Measurements from ENCODE around the gene GTF2F2. TPM values are rescaled to one million over a fixed set of nuclear protein-coding genes. Genes with fewer than 3 reads are reported as not detected.
"Not testable (repeated sequence)": the region's sequence is repeated elsewhere in the genome, so short reads cannot be mapped to it uniquely, and the experiment has no call there.

Gene GTF2F2
- total RNA-seq, 2 experiments from 2014 or later: 18.8 to 19.6 TPM

- DNase-seq; H3K4me3 Mint-ChIP-seq; POLR2A ChIA-PET; H3K9me3 Mint-ChIP-seq (ENCODE audit: insufficient read depth); ATAC-seq; CTCF ChIA-PET; H3K27me3 Mint-ChIP-seq (ENCODE audit: low read depth); H3K4me1 Mint-ChIP-seq (ENCODE audit: low read depth); H3K27ac Mint-ChIP-seq: not testable (repeated sequence)
- H3K36me3 Mint-ChIP-seq (ENCODE audit: low read depth): peaks cover 12% of the 10 kb centered on the region
Observed at GRCh38 chr13:45189077-45189476, 68.8 kb downstream of the GTF2F2 start.

- DNase-seq; ATAC-seq; H3K27me3 Mint-ChIP-seq (ENCODE audit: low read depth); H3K9me3 Mint-ChIP-seq (ENCODE audit: insufficient read depth); H3K4me1 Mint-ChIP-seq (ENCODE audit: low read depth); CTCF ChIA-PET; H3K4me3 Mint-ChIP-seq; H3K27ac Mint-ChIP-seq; POLR2A ChIA-PET: not testable (repeated sequence)
- peaks cover 11% of the 10 kb centered on the region for H3K36me3 Mint-ChIP-seq (ENCODE audit: low read depth)
Observed at GRCh38 chr13:45189511-45189910, 69.2 kb downstream of the GTF2F2 start.

GRCh38 chr13:45191874-45192273, 71.6 kb downstream of the GTF2F2 start:
- Mint-ChIP-seq H3K36me3 (ENCODE audit: low read depth) (peaks cover 11% of the 10 kb centered on the region), H3K4me3 (no peak overlapping the region), H3K4me1 (ENCODE audit: low read depth) (peaks cover 8% of the 10 kb centered on the region), H3K9me3 (ENCODE audit: insufficient read depth) (no peaks in the 10 kb centered on the region), H3K27me3 (ENCODE audit: low read depth) (no peaks in the 10 kb centered on the region), H3K27ac (no peak overlapping the region)
- ChIA-PET CTCF (interaction anchor here (1.9 kb wide), 1 partner anchor 12 kb away, joined by 3 read pairs; no protein-coding TSS in a partner anchor), POLR2A (no interaction called here)
- DNase-seq (no peak), ATAC-seq (no peak)

GRCh38 chr13:45194081-45194939, 74.0 kb downstream of the GTF2F2 start:
- no peak overlapping the region for H3K4me3 Mint-ChIP-seq
- ATAC-seq: no peak
- H3K27me3 Mint-ChIP-seq (ENCODE audit: low read depth): no peaks in the 10 kb centered on the region
- ChIA-PET CTCF (no interaction called here), POLR2A (no interaction called here)
- peaks cover 9% of the 10 kb centered on the region for H3K4me1 Mint-ChIP-seq (ENCODE audit: low read depth)
- DNase-seq: no peak
- peaks cover 2% of the 10 kb centered on the region for H3K36me3 Mint-ChIP-seq (ENCODE audit: low read depth)
- H3K27ac Mint-ChIP-seq: no peak overlapping the region
- H3K9me3 Mint-ChIP-seq (ENCODE audit: insufficient read depth): no peaks in the 10 kb centered on the region

GRCh38 chr13:45195421-45195820, 75.1 kb downstream of the GTF2F2 start:
- Mint-ChIP-seq H3K4me1 (ENCODE audit: low read depth) (peaks cover 11% of the 10 kb centered on the region), H3K4me3 (no peak overlapping the region), H3K27ac (no peak overlapping the region), H3K9me3 (ENCODE audit: insufficient read depth) (no peaks in the 10 kb centered on the region), H3K36me3 (ENCODE audit: low read depth) (peaks cover 2% of the 10 kb centered on the region), H3K27me3 (ENCODE audit: low read depth) (no peaks in the 10 kb centered on the region)
- ATAC-seq (no peak), DNase-seq (no peak)
- ChIA-PET CTCF (no interaction called here), POLR2A (no interaction called here)

- Mint-ChIP-seq H3K27me3 (ENCODE audit: low read depth) (no peaks in the 10 kb centered on the region), H3K36me3 (ENCODE audit: low read depth) (peaks cover 2% of the 10 kb centered on the region), H3K4me1 (ENCODE audit: low read depth) (peaks cover 11% of the 10 kb centered on the region), H3K27ac (no peak overlapping the region), H3K9me3 (ENCODE audit: insufficient read depth) (no peaks in the 10 kb centered on the region), H3K4me3 (no peak overlapping the region)
- DNase-seq (no peak), ATAC-seq (no peak)
- POLR2A ChIA-PET: no interaction called here
- CTCF ChIA-PET: interaction anchor here (0.8 kb wide), 1 partner anchor 9 kb away, joined by 3 read pairs; no protein-coding TSS in a partner anchor
Observed at GRCh38 chr13:45196096-45196495, 75.8 kb downstream of the GTF2F2 start.

GRCh38 chr13:45196622-45197021, 76.3 kb downstream of the GTF2F2 start:
- H3K9me3 Mint-ChIP-seq (ENCODE audit: insufficient read depth): no peaks in the 10 kb centered on the region
- CTCF ChIA-PET: interaction anchor here (0.8 kb wide), 1 partner anchor 9 kb away, joined by 3 read pairs; no protein-coding TSS in a partner anchor
- no peaks in the 10 kb centered on the region for H3K27me3 Mint-ChIP-seq (ENCODE audit: low read depth)
- peaks cover 3% of the 10 kb centered on the region for H3K36me3 Mint-ChIP-seq (ENCODE audit: low read depth)
- H3K27ac Mint-ChIP-seq: no peak overlapping the region
- POLR2A ChIA-PET: no interaction called here
- ATAC-seq (no peak), DNase-seq (no peak)
- peaks cover 11% of the 10 kb centered on the region for H3K4me1 Mint-ChIP-seq (ENCODE audit: low read depth)
- H3K4me3 Mint-ChIP-seq: no peak overlapping the region

GRCh38 chr13:45198041-45198440, 77.7 kb downstream of the GTF2F2 start:
- ATAC-seq: no peak
- H3K4me3 Mint-ChIP-seq: no peak overlapping the region
- ChIA-PET CTCF (no interaction called here), POLR2A (no interaction called here)
- no peak overlapping the region for H3K27ac Mint-ChIP-seq
- H3K36me3 Mint-ChIP-seq (ENCODE audit: low read depth): peaks cover 3% of the 10 kb centered on the region
- no peaks in the 10 kb centered on the region for H3K9me3 Mint-ChIP-seq (ENCODE audit: insufficient read depth)
- peaks cover 11% of the 10 kb centered on the region for H3K4me1 Mint-ChIP-seq (ENCODE audit: low read depth)
- DNase-seq: no peak
- no peaks in the 10 kb centered on the region for H3K27me3 Mint-ChIP-seq (ENCODE audit: low read depth)

GRCh38 chr13:45198924-45199323, 78.6 kb downstream of the GTF2F2 start:
- Mint-ChIP-seq H3K9me3 (ENCODE audit: insufficient read depth) (no peaks in the 10 kb centered on the region), H3K36me3 (ENCODE audit: low read depth) (peaks cover 5% of the 10 kb centered on the region), H3K4me3 (no peak overlapping the region), H3K27ac (no peak overlapping the region), H3K4me1 (ENCODE audit: low read depth) (peaks cover 11% of the 10 kb centered on the region), H3K27me3 (ENCODE audit: low read depth) (no peaks in the 10 kb centered on the region)
- DNase-seq: no peak
- no peak for ATAC-seq
- POLR2A ChIA-PET: no interaction called here
- CTCF ChIA-PET: interaction anchor here (0.6 kb wide), 1 partner anchor 152 kb away, joined by 3 read pairs; no protein-coding TSS in a partner anchor

- no peak for ATAC-seq
- Mint-ChIP-seq H3K4me3 (no peak overlapping the region), H3K36me3 (ENCODE audit: low read depth) (peaks cover 5% of the 10 kb centered on the region), H3K27me3 (ENCODE audit: low read depth) (no peaks in the 10 kb centered on the region), H3K4me1 (ENCODE audit: low read depth) (peaks cover 11% of the 10 kb centered on the region), H3K9me3 (ENCODE audit: insufficient read depth) (no peaks in the 10 kb centered on the region), H3K27ac (peak overlapping the region; percentile 16)
- ChIA-PET POLR2A (no interaction called here), CTCF (interaction anchor here (0.6 kb wide), 1 partner anchor 153 kb away, joined by 3 read pairs; no protein-coding TSS in a partner anchor)
- DNase-seq: no peak
Observed at GRCh38 chr13:45199711-45200110, 79.4 kb downstream of the GTF2F2 start.

GRCh38 chr13:45200701-45201232, 80.5 kb downstream of the GTF2F2 start, which contains the start of gene KCTD4:
TSS of gene KCTD4 (minus strand) at chr13:45201045. CDS start at chr13:45194567, 6,478 bp downstream.
- DNase-seq (no peak), ATAC-seq (no peak)
- CTCF ChIA-PET: no interaction called here
- Mint-ChIP-seq H3K4me1 (ENCODE audit: low read depth) (peaks cover 7% of the 10 kb centered on the region), H3K27ac (no peak within 1 kb of the TSS), H3K36me3 (ENCODE audit: low read depth) (peaks cover 5% of the 10 kb centered on the region), H3K9me3 (ENCODE audit: insufficient read depth) (no peaks in the 10 kb centered on the region), H3K27me3 (ENCODE audit: low read depth) (no peaks in the 10 kb centered on the region), H3K4me3 (no peak within 1 kb of the TSS)
- POLR2A ChIA-PET: no interaction called here

GRCh38 chr13:45205124-45205523, 84.8 kb downstream of the GTF2F2 start:
- no peak overlapping the region for H3K27ac Mint-ChIP-seq
- DNase-seq (no peak), ATAC-seq (no peak)
- H3K36me3 Mint-ChIP-seq (ENCODE audit: low read depth): peaks cover 13% of the 10 kb centered on the region
- H3K4me3 Mint-ChIP-seq: no peak overlapping the region
- ChIA-PET POLR2A (no interaction called here), CTCF (interaction anchor here (1.0 to 1.4 kb wide), 3 partner anchors 9 to 24 kb away, joined by 3 read pairs; no protein-coding TSS in a partner anchor)
- H3K4me1 Mint-ChIP-seq (ENCODE audit: low read depth): no peaks in the 10 kb centered on the region
- H3K9me3 Mint-ChIP-seq (ENCODE audit: insufficient read depth): no peaks in the 10 kb centered on the region
- no peaks in the 10 kb centered on the region for H3K27me3 Mint-ChIP-seq (ENCODE audit: low read depth)

Measured in activated CD8-positive, alpha-beta T cell treated with anti-CD3 and anti-CD28 coated beads, Interleukin-2, amount 10 ng/mL, durations not matched to agents 7 days and 5 days (primary cell).